Astrocyte of the cerebellum (primary cell): Measurements from ENCODE around the gene TTLL9.

Source experiments
- DNase-seq: peaks from one replicate; pipeline ENCODE4 v3.0.0-alpha.2; 2011; ENCODE audit warnings: low read depth
- H3K4me3 ChIP-seq: 2 replicates; pipeline ENCODE4 v1.5.1; 2011; ENCODE audit warnings: mild to moderate bottlenecking, low read depth, low read length, moderate library complexity
- CTCF ChIP-seq: IDR thresholded peaks from 2 replicates; pipeline ENCODE4 v1.5.1; 2012; ENCODE audit warnings: low read length, low read depth, moderate library complexity, mild to moderate bottlenecking; ENCODE audit errors: missing control alignments
- in situ Hi-C: cut with HindIII; loops from 2 replicates; pipeline ENCODE4 v1.10.0; 2017; ENCODE audit warnings: low sequenced_read_pairs

The TTLL9 gene

GRCh38 chr20:31870726-31871617 is 538 bp downstream of the TTLL9 start:
- DNase-seq: no peak
- TF ChIP-seq CTCF: no peak
- H3K4me3 ChIP-seq: peak overlapping the region; percentile 47
- in situ Hi-C loops: no loop called here

GRCh38 chr20:31871618-31871954 is 1.2 kb downstream of the TTLL9 start:
- no peak overlapping the region for H3K4me3 ChIP-seq
- in situ Hi-C loops: no loop called here
- no peak for DNase-seq
- no peak for TF ChIP-seq CTCF

- in situ Hi-C loops: no loop called here
- H3K4me3 ChIP-seq: no peak overlapping the region
- DNase-seq: no peak
- no peak for TF ChIP-seq CTCF
Observed at GRCh38 chr20:31872406-31872805, 2.0 kb downstream of the TTLL9 start.

- no peak for TF ChIP-seq CTCF
- H3K4me3 ChIP-seq: no peak overlapping the region
- no peak for DNase-seq
- in situ Hi-C loops: no loop called here
Observed at GRCh38 chr20:31875671-31876070, 5.2 kb downstream of the TTLL9 start.

GRCh38 chr20:31877684-31878083 is 7.2 kb downstream of the TTLL9 start:
- no peak for DNase-seq
- in situ Hi-C loops: no loop called here
- no peak overlapping the region for H3K4me3 ChIP-seq
- no peak for TF ChIP-seq CTCF

GRCh38 chr20:31879143-31879987 is 8.9 kb downstream of the TTLL9 start:
- in situ Hi-C loops: no loop called here

More at GRCh38 chr20:31879143-31879987, 8.9 kb downstream of the TTLL9 start:
- TF ChIP-seq CTCF: peak; percentile 13
- DNase-seq: peak; percentile 82
- H3K4me3 ChIP-seq: peak overlapping the region; percentile 58
